Measurements from ENCODE around the gene SHC2. TPM values are rescaled to one million over a fixed set of nuclear protein-coding genes. Genes with fewer than 3 reads are reported as not detected.
"Not testable (repeated sequence)": the region's sequence is repeated elsewhere in the genome, so short reads cannot be mapped to it uniquely, and the experiment has no call there.

The SHC2 gene
- total RNA-seq, 1 experiment from 2014 or later, result 19.6 TPM

- DNase-seq (ENCODE audit: low spot score), result peak; percentile 32
Measured at GRCh38 chr19:408441-408901, 52.4 kb downstream of the SHC2 start.

DNA sequence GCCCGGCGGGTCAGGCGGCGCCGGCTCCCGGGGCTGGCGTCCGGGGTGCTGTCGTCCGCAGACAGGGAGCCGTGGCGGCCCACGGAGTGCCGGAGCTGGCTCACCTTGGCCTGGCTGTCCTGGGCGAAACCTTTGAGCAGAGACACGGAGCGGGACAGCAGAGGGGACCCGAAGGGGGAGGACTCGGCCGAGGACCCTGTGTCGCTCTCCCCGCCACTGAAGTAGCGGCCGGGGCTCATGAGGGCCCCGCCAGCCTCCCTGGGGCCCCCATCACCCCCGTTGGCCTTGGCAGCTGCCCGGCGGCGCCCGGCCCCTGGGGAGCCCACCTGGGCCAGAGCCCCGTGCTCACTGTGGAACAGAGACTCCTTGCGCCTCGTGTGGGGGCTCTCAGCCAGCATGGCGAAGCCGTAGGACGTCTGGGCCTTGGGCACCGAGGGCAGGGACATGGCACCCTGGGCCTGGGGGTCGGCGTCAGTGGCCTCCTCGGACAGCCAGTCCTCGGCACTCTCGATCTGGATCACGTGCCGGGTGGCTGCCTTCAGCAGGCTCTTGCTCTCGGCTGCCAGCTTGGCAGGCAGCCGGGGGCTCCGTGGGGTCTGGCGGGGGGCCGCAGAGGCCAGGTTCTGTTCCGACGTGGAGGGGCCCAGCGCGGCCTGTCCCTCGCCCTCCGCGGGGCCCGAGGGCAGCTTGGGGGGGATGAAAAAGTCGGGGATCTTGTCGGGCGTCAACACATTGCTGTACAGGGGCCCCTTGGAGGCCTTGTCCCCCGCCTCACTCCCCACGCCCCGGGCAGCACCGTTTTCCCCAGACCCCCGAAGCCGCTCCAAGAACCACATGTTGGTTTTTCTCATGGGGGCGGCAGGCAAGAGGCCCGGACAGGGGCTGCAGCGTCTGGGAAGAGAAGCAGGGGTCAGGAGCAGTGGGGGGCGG lies 53.1 kb downstream of the SHC2 start:
- DNase-seq (ENCODE audit: low spot score), result no peak

DNA sequence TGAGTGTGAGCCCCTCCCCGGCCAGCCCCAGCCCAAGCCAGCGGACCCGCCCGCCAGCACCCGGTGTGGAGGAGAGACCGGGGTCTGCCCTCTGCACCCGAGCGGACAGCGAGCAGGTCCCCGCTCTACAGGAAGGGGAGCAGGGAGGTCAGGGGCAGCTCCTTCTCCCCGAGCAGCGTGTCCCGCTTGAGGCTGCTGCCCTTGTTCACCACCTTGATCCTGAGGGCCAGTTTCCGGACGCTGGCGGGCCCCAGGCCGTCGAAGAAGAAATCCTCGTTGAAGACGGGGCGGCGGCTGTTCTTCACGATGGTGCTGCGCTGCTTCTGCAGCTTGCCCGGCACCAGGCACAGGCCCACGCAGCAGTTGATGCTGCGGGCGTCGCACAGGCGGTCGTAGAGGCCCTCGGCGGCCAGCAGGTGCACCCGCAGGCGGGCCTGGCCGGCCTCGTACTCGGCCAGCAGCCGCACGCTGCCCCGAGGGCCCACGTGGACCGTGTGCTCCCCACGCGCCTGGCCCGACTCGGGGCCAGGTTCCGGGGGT lies 53.8 kb downstream of the SHC2 start:
- DNase-seq (ENCODE audit: low spot score), result no peak

DNA sequence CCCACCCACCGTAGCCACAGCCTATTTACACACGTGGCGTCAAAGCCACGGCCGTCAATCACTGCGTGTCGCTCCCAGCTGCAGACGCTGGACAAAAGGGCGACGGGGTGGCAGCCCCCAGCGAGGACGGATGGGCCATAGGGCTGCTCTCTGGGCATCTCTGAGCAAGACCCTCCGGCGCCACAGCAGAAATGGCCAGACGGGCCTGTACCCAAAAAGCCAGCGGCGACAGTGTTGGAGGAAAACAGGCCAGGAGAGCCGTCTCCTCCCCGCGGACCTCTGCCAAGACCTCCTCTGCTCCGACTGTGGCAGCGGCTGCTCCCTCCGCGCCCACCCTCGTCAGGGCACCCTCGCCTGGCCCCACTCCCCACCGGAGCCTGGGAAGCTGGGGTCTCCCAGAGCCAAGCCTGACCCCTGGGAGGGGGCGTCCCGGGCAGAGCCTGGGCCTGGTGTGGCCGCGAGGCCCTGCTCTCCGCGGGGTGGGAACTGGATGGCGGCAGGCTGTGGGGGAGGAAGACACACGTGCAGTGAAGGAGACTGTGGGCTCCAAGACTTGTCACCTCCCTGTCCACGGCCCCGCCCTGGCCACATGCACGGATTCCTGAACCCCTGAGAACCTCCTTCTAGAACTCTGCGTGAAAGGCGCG lies 54.6 kb downstream of the SHC2 start:
- DNase-seq (ENCODE audit: low spot score), result no peak

- peak; percentile 18 for DNase-seq (ENCODE audit: low spot score)
Measured at GRCh38 chr19:405121-405965, 55.5 kb downstream of the SHC2 start.

DNA sequence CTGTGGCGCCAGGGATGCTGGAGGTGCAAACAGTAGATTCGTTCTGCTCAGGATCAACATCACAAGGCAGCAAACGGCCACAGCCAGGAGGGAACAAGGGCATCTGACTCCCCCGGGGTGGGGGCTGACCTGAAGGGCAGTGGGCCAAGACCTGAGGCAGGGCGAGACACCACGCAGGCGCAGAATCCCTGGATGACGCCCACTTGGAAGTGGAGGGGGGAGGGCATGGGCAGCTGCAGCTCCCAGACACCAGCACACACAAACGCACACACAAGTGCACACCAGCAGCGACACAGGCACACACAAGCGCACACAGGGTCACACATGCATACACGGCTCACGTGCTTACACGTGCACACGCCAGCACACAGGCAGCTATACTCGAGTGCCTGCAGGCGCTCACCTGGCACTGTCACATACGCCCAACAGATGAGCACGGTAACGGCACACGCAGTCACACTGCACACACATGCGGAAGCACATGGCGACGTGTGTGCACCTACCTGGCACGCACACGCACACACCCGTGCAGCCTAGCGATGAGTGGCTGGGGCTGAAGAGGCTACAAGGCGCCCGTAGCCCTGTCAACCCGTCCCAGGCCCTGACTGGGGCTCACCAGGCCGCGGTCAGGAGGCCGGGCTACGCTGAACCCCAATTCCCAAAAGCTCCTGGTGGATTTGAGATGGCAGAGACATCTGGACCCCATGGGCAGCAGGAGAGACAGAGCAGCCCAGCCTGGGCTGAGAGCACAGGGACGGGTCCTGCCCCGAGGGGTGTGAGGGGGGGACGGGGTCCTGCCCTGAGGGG lies 57.4 kb downstream of the SHC2 start:
- no peak for DNase-seq (ENCODE audit: low spot score)

GRCh38 chr19:402786-403185 lies 58.0 kb downstream of the SHC2 start:
- no peak for DNase-seq (ENCODE audit: low spot score)

GRCh38 chr19:401866-402511 lies 58.8 kb downstream of the SHC2 start:
- no peak for DNase-seq (ENCODE audit: low spot score)

- DNase-seq (ENCODE audit: low spot score), result no peak
Measured at GRCh38 chr19:400976-401865, 59.6 kb downstream of the SHC2 start.

DNA sequence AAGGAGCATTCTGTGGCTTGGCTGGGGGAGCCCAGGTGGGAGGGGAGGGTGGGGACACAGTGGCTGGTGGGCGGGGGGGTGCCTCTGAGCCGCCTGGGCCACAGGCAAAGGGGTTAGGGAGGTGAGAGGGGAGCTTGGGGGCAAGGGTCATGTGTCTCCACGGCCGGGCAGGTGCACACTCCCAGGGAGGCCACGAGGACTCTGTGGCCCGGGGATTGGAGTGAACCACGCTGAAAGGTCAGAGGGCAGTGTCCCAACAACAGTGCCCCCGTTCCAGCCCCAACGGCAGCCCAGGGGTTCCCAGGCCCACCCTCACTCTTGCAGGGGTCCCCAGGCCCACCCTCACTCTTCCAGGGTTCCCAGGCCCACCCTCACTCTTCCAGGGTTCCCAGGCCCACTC lies 61.5 kb downstream of the SHC2 start:
- DNase-seq (ENCODE audit: low spot score), result no peak

DNA sequence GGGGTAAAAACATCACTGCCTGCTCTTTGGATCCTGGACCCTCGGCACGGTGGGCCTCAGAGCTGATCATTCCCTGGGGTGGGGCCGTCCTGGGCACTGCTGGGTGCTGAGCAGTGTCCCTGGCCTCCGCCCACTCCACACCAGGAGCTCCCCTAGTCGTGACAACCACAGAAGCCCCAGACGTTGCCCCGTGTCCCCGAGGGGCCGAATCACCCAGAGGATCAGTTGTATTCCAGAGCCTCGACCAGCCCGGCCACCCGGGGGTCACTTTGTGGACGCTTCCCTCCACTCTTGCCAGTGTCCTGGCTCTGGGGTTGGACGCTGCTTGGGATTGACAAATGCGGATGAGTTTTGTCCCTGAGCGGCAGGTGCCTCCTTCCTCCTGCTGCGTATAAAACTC lies 62.1 kb downstream of the SHC2 start:
- DNase-seq (ENCODE audit: low spot score), result no peak

- DNase-seq (ENCODE audit: low spot score), result no peak
Measured at GRCh38 chr19:397941-398706, 62.7 kb downstream of the SHC2 start.

- DNase-seq (ENCODE audit: low spot score), result no peak
Measured at GRCh38 chr19:397321-397720, 63.5 kb downstream of the SHC2 start.

DNA sequence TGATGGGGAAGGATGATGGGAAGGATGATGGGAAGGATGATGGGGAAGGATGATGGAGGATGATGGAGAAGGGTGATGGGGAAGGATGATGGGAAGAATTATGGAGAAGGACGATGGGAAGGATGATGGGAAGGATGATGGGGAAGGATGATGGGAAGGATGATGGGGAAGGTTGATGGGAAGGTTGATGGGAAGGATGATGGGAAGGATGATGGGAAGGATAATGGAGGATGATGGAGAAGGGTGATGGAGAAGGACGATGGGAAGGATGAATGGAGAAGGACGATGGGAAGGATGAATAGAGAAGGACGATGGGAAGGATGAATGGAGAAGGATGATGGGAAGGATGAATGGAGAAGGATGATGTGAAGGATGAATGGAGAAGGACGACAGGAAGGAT lies 65.4 kb downstream of the SHC2 start:
- no peak for DNase-seq (ENCODE audit: low spot score)

- not testable (repeated sequence) for DNase-seq (ENCODE audit: low spot score)
Measured at GRCh38 chr19:394857-395256, 66.0 kb downstream of the SHC2 start.

GRCh38 chr19:393560-393959 lies 67.3 kb downstream of the SHC2 start:
- DNase-seq (ENCODE audit: low spot score), result not testable (repeated sequence)

DNA sequence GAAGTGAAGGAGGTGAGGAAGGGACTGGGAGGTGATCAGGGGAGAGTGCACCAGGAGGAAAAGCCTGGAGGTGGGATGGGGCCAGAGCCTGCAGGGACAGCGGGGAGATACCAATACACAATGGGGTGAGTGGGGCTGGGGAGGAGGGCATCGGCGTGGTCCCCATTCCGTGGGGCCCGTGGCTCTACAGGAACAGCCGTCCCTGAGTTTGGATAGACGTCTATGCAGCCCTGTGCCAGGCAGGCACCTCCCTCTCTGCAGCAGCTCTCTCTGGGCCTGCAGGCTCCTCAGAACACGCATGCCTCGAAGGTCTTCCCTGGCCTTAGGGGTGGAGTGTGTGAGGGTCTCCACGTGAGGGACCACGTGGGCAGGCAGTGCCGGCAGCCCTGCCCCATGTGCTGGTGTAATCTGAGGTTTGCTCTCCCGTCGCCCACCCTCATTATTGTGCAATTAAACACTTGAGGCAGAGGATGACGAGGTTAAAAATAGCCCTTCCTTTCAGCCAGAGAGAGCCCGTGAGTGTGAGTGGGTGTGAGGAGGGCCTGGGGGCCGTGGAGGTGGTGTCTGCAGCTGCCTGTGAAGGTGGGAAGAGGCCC lies 68.4 kb downstream of the SHC2 start:
- no peak for DNase-seq (ENCODE audit: low spot score)

DNA sequence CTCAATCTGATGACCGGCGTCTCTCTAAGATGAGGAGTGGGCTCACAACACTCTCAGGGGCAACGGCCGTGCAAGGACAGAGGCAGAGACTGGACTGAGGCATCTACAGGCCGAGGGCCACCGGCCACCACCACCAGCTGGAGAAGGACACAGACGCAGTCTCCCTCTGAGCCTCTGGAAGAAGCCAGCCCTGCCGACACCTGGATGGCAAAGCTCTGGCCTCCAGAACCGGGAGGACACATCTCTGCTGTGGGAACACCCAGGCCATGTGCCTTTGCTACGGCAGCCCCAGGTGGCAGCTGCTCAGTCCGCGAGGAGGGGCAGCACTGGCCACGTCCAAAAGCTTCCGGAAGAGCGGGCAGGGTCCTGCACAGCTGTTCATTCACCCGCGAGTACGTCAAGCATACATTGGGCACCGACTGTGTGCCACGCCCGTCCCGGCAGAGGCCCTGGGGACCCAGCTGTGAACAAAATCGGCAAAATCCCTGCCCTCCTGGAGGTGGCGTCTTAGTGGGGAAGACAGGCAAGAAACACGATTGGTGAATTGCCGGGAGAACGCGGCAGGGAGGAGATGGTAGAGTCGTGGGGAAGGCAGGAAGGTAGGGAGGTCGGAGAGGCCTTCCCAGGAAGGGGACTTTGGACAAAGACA lies 69.0 kb downstream of the SHC2 start:
- DNase-seq (ENCODE audit: low spot score), result no peak
